ENCODE data around the gene WDR90. TPM values are rescaled to one million over a fixed set of nuclear protein-coding genes. Genes with fewer than 3 reads are reported as not detected.

The WDR90 gene
- total RNA-seq, 1 donor from 2014 or later, result 14.8 TPM

Other genes with a start within 250 kb of the WDR90 start
- 10.5 and 19.4 TPM in 2 replicates for gene DECR2, start 247.5 kb upstream of the WDR90 start, total RNA-seq
- 27.7 and 33.3 TPM in 2 replicates for gene RAB11FIP3, start 223.7 kb upstream of the WDR90 start, total RNA-seq
- 39.0 and 40.7 TPM in 2 replicates for gene CAPN15, start 121.7 kb upstream of the WDR90 start, total RNA-seq
- not detected in 2 replicates for gene PRR35, start 89.0 kb upstream of the WDR90 start, total RNA-seq
- gene NHLRC4, start 82.4 kb upstream of the WDR90 start, total RNA-seq, result 0.71 and 2.1 TPM in 2 replicates
- gene PIGQ, start 79.4 kb upstream of the WDR90 start, total RNA-seq, result 21.0 and 24.1 TPM in 2 replicates
- 11.9 and 12.9 TPM in 2 replicates for gene RAB40C, start 59.3 kb upstream of the WDR90 start, total RNA-seq
- 0.07 TPM in 2 replicates for gene WFIKKN1, start 18.4 kb upstream of the WDR90 start, total RNA-seq
- 61.9 and 101 TPM in 2 replicates for gene METTL26, start 13.1 kb upstream of the WDR90 start, total RNA-seq
- gene MCRIP2, start 7.5 kb upstream of the WDR90 start, total RNA-seq, result 14.2 and 22.3 TPM in 2 replicates
- 36.0 and 37.2 TPM in 2 replicates for gene RHOT2, start 18.8 kb downstream of the WDR90 start, total RNA-seq
- gene RHBDL1, start 26.3 kb downstream of the WDR90 start, total RNA-seq, result 0.71 and 0.73 TPM in 2 replicates
- gene STUB1, start 31.0 kb downstream of the WDR90 start, total RNA-seq, result 131 and 146 TPM in 2 replicates
- gene JMJD8, start 35.0 kb downstream of the WDR90 start, total RNA-seq, result 28.8 and 30.9 TPM in 2 replicates
- 4.0 and 4.7 TPM in 2 replicates for gene WDR24, start 41.0 kb downstream of the WDR90 start, total RNA-seq
- 0.04 and 0.20 TPM in 2 replicates for gene FBXL16, start 56.4 kb downstream of the WDR90 start, total RNA-seq
- 30.9 and 68.3 TPM in 2 replicates for gene METRN, start 65.8 kb downstream of the WDR90 start, total RNA-seq
- gene ANTKMT, start 71.8 kb downstream of the WDR90 start, total RNA-seq, result 23.1 and 28.8 TPM in 2 replicates
- 1.3 and 1.4 TPM in 2 replicates for gene CCDC78, start 77.1 kb downstream of the WDR90 start, total RNA-seq
- gene HAGHL, start 77.7 kb downstream of the WDR90 start, total RNA-seq, result 6.4 and 17.6 TPM in 2 replicates
- 32.9 and 48.5 TPM in 2 replicates for gene CIAO3, start 91.6 kb downstream of the WDR90 start, total RNA-seq
- not detected in 2 replicates for gene MSLN, start 111.4 kb downstream of the WDR90 start, total RNA-seq
- 41.9 and 45.0 TPM in 2 replicates for gene RPUSD1, start 139.0 kb downstream of the WDR90 start, total RNA-seq
- 14.2 and 21.4 TPM in 2 replicates for gene CHTF18, start 139.3 kb downstream of the WDR90 start, total RNA-seq
- not detected in 2 replicates for gene GNG13, start 151.4 kb downstream of the WDR90 start, total RNA-seq